Hepatocyte (in vitro differentiated cells): ENCODE measurements around the gene CELSR2. TPM values are rescaled to one million over a fixed set of nuclear protein-coding genes. Genes with fewer than 3 reads are reported as not detected.

Experiments
- DNase-seq: peaks from one replicate; pipeline ENCODE4 v3.0.0-alpha.2; 2016; ENCODE audit warnings: low spot score
- H2AFZ ChIP-seq: fragments of 200-600 bp; sonication (generic); 2 replicates; pipeline ENCODE4 v1.6.0; 2016; ENCODE audit warnings: antibody characterized with exemption, mild to moderate bottlenecking
- H3K27ac ChIP-seq: fragments of 200-600 bp; sonication (generic); 2 replicates; pipeline ENCODE4 v1.5.1; 2016; ENCODE audit warnings: mild to moderate bottlenecking
- H3K27me3 ChIP-seq: fragments of 200-600 bp; sonication (generic); 2 replicates; pipeline ENCODE4 v1.6.1; 2016
- H3K36me3 ChIP-seq: fragments of 200-600 bp; sonication (generic); replicated peaks from 2 replicates; pipeline ENCODE4 v1.5.1; 2016; ENCODE audit warnings: low read depth; ENCODE audit not compliant: insufficient read depth
- H3K4me1 ChIP-seq: fragments of 200-600 bp; sonication (generic); 2 replicates; pipeline ENCODE4 v1.5.1; 2016; ENCODE audit warnings: mild to moderate bottlenecking, moderate library complexity; ENCODE audit not compliant: insufficient read depth
- H3K4me2 ChIP-seq: fragments of 200-600 bp; sonication (generic); 2 replicates; pipeline ENCODE4 v1.6.0; 2016
- H3K4me3 ChIP-seq: fragments of 200-600 bp; sonication (generic); 2 replicates; pipeline ENCODE4 v1.5.1; 2016; ENCODE audit warnings: mild to moderate bottlenecking
- H3K79me2 ChIP-seq: fragments of 200-600 bp; sonication (generic); 2 replicates; pipeline ENCODE4 v1.6.0; 2017; ENCODE audit warnings: mild to moderate bottlenecking
- H3K9me2 ChIP-seq: fragments of 200-600 bp; sonication (generic); replicated peaks from 2 replicates; pipeline ENCODE4 v1.6.0; 2017; ENCODE audit warnings: mild to moderate bottlenecking; ENCODE audit not compliant: insufficient read depth
- H3K9me3 ChIP-seq: fragments of 200-600 bp; sonication (generic); 2 replicates; pipeline ENCODE4 v1.5.1; 2016; ENCODE audit warnings: low read depth, mild to moderate bottlenecking
- H4K20me1 ChIP-seq: fragments of 200-600 bp; sonication (generic); 2 replicates; pipeline ENCODE4 v1.6.0; 2016; ENCODE audit warnings: mild to moderate bottlenecking; ENCODE audit not compliant: insufficient read depth, poor library complexity, severe bottlenecking
- CTCF ChIP-seq: fragments of 200-600 bp; sonication (generic); IDR thresholded peaks from 2 replicates; pipeline ENCODE4 v1.5.1; 2016; ENCODE audit warnings: antibody characterized with exemption, mild to moderate bottlenecking; ENCODE audit not compliant: poor library complexity
- EZH2 ChIP-seq: fragments of 200-600 bp; sonication (generic); IDR thresholded peaks from 2 replicates; pipeline ENCODE4 v1.6.1; 2016; ENCODE audit warnings: antibody characterized with exemption, mild to moderate bottlenecking, borderline replicate concordance
- EZH2phosphoT487 ChIP-seq: fragments of 200-600 bp; sonication (generic); IDR thresholded peaks from one replicate; pipeline ENCODE4 v1.6.1; 2018; ENCODE audit warnings: antibody characterized with exemption, mild to moderate bottlenecking, low read depth, moderate library complexity; ENCODE audit not compliant: unreplicated experiment, severe bottlenecking
- WGBS: methylation state at CpG from one replicate; pipeline ENCODE4 v1.1.6; 2016; ENCODE audit warnings: low lambda C conversion rate; ENCODE audit errors: missing lambda C conversion rate; 5-methylcytosine and 5-hydroxymethylcytosine counted together
- polyA plus RNA-seq: library from polyadenylated mRNA; unstranded; fragments of >200 nt; fragmentation: Nextera tagmentation; extraction: Ambion mirVana; gene quantifications from 2 replicates; pipeline ENCODE4 v1.2.1, GENCODE V29; 2016
- total RNA-seq: library from RNA; depleted of rRNA; stranded (reverse); fragments of >200 nt; gene quantifications from 2 replicates; pipeline ENCODE4 v1.2.3, GENCODE V29; 2014

CELSR2 gene
- total and polyA plus RNA-seq, 2 experiments from 2014 or later, result 3.3 to 3.7 TPM

- TF ChIP-seq EZH2, result no peak
- TF ChIP-seq EZH2phosphoT487, result no peak
- no peak for TF ChIP-seq CTCF
- DNase-seq, result no peak
- Histone ChIP-seq H3K9me3 (no peaks in the 10 kb centered on the region), H3K79me2 (no peaks in the 10 kb centered on the region), H3K9me2 (no peaks in the 10 kb centered on the region), H3K4me3 (no peak overlapping the region), H3K36me3 (no peaks in the 10 kb centered on the region), H2AFZ (no peak overlapping the region), H4K20me1 (no peaks in the 10 kb centered on the region), H3K27ac (no peak overlapping the region), H3K4me1 (no peaks in the 10 kb centered on the region), H3K27me3 (no peaks in the 10 kb centered on the region), H3K4me2 (no peak overlapping the region)
- over 99% methylated on average over 7 of the region's 7 CpGs for WGBS
Measured at GRCh38 chr1:109235137-109235536, 14.2 kb upstream of the CELSR2 start.

GRCh38 chr1:109237512-109237911 is 11.8 kb upstream of the CELSR2 start:
- Histone ChIP-seq H3K27me3 (no peaks in the 10 kb centered on the region), H3K4me1 (peaks cover 12% of the 10 kb centered on the region), H3K27ac (no peak overlapping the region), H3K9me2 (no peaks in the 10 kb centered on the region), H3K4me3 (no peak overlapping the region), H2AFZ (no peak overlapping the region), H3K36me3 (no peaks in the 10 kb centered on the region), H3K9me3 (no peaks in the 10 kb centered on the region), H4K20me1 (no peaks in the 10 kb centered on the region), H3K4me2 (no peak overlapping the region), H3K79me2 (no peaks in the 10 kb centered on the region)
- WGBS, result 95% methylated on average over 3 of the region's 3 CpGs
- TF ChIP-seq CTCF (no peak), EZH2phosphoT487 (no peak), EZH2 (no peak)
- no peak for DNase-seq

- TF ChIP-seq EZH2, result no peak
- TF ChIP-seq CTCF, result no peak
- TF ChIP-seq EZH2phosphoT487, result no peak
- Histone ChIP-seq H2AFZ (no peak overlapping the region), H3K27me3 (no peaks in the 10 kb centered on the region), H3K36me3 (no peaks in the 10 kb centered on the region), H3K27ac (no peak overlapping the region), H3K4me2 (no peak overlapping the region), H3K9me3 (no peaks in the 10 kb centered on the region), H3K79me2 (no peaks in the 10 kb centered on the region), H3K9me2 (no peaks in the 10 kb centered on the region), H3K4me3 (no peak overlapping the region), H4K20me1 (no peaks in the 10 kb centered on the region), H3K4me1 (peaks cover 12% of the 10 kb centered on the region)
- WGBS, result 92% methylated on average over 2 of the region's 2 CpGs
- DNase-seq, result no peak
Measured at GRCh38 chr1:109238382-109238781, 11.0 kb upstream of the CELSR2 start.

- no peak overlapping the region for H2AFZ ChIP-seq
- H3K4me1 ChIP-seq, result peaks cover 12% of the 10 kb centered on the region
- no peaks in the 10 kb centered on the region for H3K9me2 ChIP-seq
- no peaks in the 10 kb centered on the region for H3K79me2 ChIP-seq
- no peaks in the 10 kb centered on the region for H4K20me1 ChIP-seq
- no peaks in the 10 kb centered on the region for H3K36me3 ChIP-seq
- TF ChIP-seq EZH2phosphoT487, result no peak
- no peak for TF ChIP-seq EZH2
- TF ChIP-seq CTCF, result no peak
- H3K9me3 ChIP-seq, result no peaks in the 10 kb centered on the region
- no peak overlapping the region for H3K4me3 ChIP-seq
- no peak overlapping the region for H3K27ac ChIP-seq
- WGBS, result 73% methylated on average over 5 of the region's 5 CpGs
- no peaks in the 10 kb centered on the region for H3K27me3 ChIP-seq
- H3K4me2 ChIP-seq, result no peak overlapping the region
- DNase-seq, result no peak
Measured at GRCh38 chr1:109239047-109239408, 10.3 kb upstream of the CELSR2 start.
